Astrocyte (in vitro differentiated cells and primary cell): ENCODE measurements around the gene SLC8A2.

ENCODE experiments used
- EZH2 ChIP-seq: IDR thresholded peaks from 2 replicates; pipeline ENCODE4 v1.6.1; 2012; ENCODE audit warnings: mild to moderate bottlenecking, low read length, inconsistent platforms; ENCODE audit not compliant: insufficient read depth
- TF ChIP-seq, protein P1 (sequence below): IDR thresholded peaks from 2 replicates; pipeline ENCODE4 v1.5.1; 2011; ENCODE audit warnings: low read depth, mild to moderate bottlenecking, inconsistent platforms, low read length, moderate library complexity; ENCODE audit not compliant: insufficient read depth

- TF ChIP-seq, protein P1, sequence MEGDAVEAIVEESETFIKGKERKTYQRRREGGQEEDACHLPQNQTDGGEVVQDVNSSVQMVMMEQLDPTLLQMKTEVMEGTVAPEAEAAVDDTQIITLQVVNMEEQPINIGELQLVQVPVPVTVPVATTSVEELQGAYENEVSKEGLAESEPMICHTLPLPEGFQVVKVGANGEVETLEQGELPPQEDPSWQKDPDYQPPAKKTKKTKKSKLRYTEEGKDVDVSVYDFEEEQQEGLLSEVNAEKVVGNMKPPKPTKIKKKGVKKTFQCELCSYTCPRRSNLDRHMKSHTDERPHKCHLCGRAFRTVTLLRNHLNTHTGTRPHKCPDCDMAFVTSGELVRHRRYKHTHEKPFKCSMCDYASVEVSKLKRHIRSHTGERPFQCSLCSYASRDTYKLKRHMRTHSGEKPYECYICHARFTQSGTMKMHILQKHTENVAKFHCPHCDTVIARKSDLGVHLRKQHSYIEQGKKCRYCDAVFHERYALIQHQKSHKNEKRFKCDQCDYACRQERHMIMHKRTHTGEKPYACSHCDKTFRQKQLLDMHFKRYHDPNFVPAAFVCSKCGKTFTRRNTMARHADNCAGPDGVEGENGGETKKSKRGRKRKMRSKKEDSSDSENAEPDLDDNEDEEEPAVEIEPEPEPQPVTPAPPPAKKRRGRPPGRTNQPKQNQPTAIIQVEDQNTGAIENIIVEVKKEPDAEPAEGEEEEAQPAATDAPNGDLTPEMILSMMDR: no peak
- no peak for TF ChIP-seq EZH2
Observed at GRCh38 chr19:47511128-47511517, 39.4 kb upstream of the SLC8A2 start.
